ENCODE measurements around the gene PDE2A.

The PDE2A gene

GRCh38 chr11:72673943-72674828 lies at the start of gene PDE2A:
PDE2A (minus strand) TSS chr11:72674422; CDS start chr11:72674207, 215 bp downstream.
- no peak for DNase-seq (ENCODE audit: low read depth in 2 of 2)

DNA sequence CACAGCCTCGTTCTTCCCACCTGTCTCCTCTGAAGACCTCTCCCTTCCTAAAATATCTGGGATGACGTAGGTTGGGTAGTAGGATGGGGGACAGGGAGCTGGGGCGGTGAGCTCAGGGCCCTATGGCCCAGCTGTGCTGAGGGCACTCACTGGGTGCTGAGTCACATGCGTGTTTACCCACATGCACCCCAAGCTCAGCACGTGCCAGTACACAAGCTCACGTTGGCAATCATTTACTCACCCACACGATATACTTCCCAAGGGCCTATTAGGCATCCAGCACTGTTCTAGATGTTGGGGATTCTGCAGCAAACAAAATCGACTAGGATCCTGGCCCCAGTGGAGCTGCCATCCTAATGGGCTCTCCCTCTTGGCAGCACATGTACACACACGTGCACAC lies 49.3 kb upstream of the PDE2A start:
- DNase-seq (ENCODE audit: low read depth in 2 of 2): no peak

DNA sequence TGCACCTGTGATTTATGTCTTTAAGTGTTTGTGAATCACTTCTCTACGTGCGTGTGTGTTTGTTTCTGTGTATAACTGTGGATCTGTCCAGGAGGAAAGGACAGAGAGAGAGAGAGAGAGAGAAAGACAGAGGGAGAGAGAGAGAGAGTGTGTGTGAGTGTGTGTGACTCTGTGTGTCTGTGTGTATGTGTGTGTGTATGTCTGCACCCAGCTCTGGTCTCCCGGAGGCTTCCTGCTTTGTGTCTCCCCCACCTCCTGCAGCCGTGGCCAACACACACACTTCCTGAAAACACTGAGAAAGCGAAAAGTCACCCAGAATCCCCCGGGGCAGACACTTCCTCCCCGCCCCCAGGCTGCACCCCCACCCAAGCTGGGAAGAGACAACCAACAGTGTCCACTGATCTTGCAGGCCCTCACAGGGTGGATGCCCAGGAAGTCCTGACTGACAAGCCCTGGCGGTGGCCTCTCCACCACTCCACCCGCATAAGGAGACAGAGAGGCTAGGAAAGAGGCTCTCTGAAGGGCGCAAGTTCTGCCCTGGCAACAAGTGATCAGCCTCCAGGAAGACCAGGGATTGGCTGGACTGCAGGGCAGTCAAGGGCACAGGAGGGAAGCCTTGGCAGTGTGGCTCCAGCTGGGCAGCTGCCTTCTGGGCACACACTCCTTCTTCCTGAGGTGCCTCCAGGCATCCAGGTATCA lies 48.0 kb upstream of the PDE2A start:
- DNase-seq (ENCODE audit: low read depth in 2 of 2): peak; percentile 59 to 71

DNA sequence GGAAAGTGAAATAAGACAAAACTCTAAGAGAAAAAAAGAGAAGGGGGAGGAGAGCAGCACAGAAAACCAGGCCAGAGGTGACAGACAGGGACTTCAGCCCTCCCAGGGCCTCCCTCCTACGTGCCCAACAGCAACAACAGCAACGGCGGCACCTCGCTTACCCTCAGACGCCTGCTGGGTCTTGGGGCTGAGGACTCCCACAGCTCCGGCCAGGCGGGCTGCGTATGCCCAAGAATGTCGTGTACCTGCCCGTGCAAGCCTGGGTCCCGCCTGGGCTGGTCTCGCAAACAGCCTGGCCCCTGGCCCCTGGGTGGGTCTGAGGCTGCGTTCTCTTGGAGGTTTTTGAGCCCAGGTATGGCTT lies 47.4 kb upstream of the PDE2A start:
- DNase-seq (ENCODE audit: low read depth in 2 of 2): peak in 1 of 2 donors; percentile 21

- no peak for DNase-seq (ENCODE audit: low read depth in 2 of 2)
Measured at GRCh38 chr11:72721276-72721675, 47.1 kb upstream of the PDE2A start.

GRCh38 chr11:72720784-72721183 lies 46.6 kb upstream of the PDE2A start:
- DNase-seq (ENCODE audit: low read depth in 2 of 2): no peak

GRCh38 chr11:72720047-72720446 lies 45.8 kb upstream of the PDE2A start:
- DNase-seq (ENCODE audit: low read depth in 2 of 2): no peak

GRCh38 chr11:72719551-72719950 lies 45.3 kb upstream of the PDE2A start:
- no peak for DNase-seq (ENCODE audit: low read depth in 2 of 2)

GRCh38 chr11:72719144-72719543 lies 44.9 kb upstream of the PDE2A start:
- no peak for DNase-seq (ENCODE audit: low read depth in 2 of 2)

GRCh38 chr11:72718101-72718501 lies 43.9 kb upstream of the PDE2A start:
- no peak for DNase-seq (ENCODE audit: low read depth in 2 of 2)

DNA sequence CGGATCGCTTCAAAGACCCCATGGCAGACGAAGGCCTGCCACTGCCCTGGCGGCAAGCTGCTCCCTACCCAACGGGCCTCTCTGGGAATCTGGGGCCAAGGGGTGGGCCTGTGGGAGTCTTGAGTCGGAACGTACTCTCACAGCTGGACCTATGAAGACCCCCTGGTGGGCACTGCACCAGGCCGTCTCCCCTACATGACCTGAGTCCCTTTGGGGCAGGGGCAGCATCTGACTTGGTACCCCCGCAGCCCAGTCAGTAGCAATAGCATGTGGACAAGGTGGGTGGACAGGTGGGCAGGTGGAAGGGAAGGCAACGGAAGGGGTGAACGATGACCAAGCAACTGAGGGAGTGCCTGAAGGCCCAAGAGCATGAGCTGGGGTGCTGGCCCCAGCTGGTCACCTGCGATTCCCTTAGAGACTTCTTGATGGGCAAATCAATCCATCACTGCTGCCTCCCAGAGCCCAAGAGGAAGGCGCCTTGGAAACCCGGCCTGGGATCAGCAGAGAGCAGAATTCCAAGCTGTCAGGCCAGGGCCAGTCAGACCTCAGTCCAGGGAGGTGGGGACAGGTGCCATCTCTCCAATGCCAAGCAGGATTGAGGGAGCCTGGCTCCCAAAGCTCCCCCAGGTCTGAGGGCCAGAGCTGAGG lies 42.7 kb upstream of the PDE2A start:
- DNase-seq (ENCODE audit: low read depth in 2 of 2): no peak

DNA sequence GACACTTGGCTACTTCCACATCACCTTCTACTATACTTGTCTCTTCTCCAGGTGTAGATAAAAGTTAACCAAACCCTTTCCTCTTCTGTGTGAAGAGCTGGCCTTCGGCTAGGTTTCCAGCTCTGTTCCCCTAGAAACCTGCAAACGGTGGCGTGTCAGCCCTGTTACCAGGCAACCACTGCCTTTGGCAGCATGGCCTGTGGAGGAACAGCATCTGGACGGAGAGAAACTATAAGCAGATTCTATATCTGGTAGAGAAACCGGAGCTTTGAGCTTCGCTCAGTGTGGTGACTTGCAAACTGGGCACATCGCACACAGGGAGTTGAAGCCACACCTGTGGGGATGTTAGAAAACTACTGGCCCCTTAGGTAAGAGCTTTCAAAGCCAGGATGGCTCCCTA lies 42.1 kb upstream of the PDE2A start:
- no peak for DNase-seq (ENCODE audit: low read depth in 2 of 2)

GRCh38 chr11:72712841-72713240 lies 38.6 kb upstream of the PDE2A start:
- no peak for DNase-seq (ENCODE audit: low read depth in 2 of 2)

DNA sequence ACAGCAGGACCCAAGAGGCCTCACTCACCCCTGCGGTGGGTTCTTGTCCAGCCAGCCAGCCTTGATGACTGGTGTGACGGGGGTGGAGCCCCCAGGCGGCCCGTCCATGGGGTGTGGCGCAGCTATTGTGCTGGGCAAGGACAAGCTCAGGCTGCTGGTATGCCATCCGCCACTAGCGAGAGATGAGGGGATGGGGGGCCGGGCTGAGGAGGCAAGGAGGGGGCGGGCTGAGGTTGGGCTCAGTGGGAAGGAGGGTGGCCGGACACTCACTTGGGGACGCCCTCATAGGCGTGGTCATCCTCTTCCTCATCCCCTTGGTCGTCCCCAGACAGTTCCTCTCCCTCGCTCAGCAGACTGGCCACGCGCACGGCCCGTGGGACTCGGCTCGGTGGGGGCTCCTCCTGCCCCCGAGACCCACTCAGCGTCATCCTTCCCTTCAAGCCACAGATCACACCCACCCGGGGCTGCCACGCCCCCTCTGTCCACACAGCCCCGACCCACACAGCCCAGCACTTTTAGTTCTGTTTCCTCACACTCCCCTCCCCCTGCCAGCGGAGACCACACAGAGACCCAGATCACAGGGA lies 38.0 kb upstream of the PDE2A start:
- DNase-seq (ENCODE audit: low read depth in 2 of 2): no peak

DNA sequence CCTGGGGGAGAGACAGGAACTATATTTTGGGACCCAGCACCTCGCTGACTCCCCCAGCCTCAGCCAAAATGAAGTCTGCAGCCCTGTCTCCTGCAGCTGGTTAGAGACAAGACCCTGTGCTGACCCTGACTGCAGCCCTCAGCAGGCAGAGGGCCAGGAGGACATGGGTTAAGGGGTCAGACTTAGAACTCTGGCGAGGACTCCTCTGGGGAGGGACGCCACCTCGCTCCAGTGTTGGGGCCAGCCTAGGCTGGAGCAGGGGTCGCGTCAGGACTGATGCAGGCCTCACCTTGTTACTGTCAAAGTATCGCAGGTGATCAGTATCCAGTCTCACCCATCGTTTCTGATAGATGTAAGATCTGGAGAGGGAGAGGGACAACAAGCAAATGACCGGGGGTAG lies 36.9 kb upstream of the PDE2A start:
- DNase-seq (ENCODE audit: low read depth in 2 of 2): no peak

DNA sequence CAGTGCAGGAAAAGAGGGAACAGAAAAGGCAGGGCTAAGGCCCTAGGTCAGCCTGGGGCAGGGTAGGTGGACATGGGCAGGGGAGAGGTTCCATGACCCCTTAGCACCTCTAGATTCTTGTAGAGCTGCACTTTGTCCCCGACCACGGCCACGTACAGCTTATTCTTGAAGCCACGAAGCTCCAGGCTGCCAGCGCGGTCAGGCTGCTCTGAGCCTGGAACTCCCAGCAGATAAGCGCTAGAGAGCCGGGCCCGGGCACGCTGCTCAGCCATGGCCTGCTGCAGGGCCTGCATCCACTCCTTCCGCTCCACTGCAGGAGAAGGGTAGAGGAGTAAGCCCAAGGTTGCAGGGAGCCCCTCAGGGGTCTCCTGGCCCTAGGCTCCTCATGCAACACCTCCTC lies 36.1 kb upstream of the PDE2A start:
- no peak for DNase-seq (ENCODE audit: low read depth in 2 of 2)

DNA sequence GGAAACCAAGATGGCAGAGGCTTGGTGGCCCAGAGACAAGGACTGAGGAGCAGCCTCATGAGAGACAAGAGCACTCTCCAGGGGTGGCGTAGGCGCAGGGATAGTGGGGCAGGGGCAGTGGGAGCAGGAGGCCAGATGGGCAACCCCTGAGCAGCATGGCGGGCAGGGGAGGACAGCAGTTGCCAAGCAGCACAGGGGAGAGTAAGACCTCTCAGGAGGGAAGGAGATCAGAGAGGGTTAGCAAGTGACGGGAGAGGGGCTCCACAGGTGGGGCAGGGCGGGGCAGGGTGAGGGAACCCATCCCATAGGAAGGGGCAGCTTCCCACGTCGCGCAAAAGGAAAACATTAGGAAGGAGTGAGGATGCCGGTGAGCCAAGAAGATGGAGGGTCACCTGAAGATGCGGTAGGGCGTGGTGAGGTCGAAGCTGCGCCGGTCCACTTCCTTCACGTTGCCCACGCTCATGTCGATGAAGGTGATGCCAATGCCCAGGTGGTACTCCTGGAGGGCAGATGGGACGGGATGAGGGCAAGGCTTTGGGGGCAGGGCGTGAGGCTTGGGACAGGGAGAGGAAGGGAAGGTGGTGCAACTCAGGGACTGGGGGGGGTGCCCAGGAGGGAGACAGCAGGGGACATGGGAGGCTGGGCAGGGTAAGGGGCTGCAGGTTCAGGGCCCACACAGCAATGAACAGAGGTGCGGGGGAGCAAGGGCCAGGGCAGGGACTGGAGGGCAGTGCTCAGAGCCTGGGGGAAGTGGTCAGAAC lies 35.4 kb upstream of the PDE2A start:
- no peak for DNase-seq (ENCODE audit: low read depth in 2 of 2)

DNA sequence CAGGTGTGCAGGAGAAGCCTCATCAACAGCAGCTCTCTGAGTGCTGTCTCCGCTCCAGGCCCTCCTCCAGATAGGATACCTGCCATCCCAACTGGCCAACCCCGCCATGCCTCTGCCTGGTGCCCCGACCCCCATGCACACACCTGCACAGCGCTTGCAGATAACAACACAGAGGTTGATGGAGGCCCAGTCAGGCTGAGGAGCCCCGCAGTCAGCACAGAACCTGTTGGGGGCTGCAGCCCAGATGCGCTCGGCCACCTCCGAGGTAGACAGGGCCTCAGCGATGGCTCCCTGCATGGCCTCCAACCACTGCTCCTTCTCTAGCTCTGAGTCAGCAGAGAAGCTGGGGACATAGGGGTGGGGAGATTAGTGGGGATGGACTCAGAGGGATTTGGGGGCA lies 32.8 kb upstream of the PDE2A start:
- DNase-seq (ENCODE audit: low read depth in 2 of 2): no peak

DNA sequence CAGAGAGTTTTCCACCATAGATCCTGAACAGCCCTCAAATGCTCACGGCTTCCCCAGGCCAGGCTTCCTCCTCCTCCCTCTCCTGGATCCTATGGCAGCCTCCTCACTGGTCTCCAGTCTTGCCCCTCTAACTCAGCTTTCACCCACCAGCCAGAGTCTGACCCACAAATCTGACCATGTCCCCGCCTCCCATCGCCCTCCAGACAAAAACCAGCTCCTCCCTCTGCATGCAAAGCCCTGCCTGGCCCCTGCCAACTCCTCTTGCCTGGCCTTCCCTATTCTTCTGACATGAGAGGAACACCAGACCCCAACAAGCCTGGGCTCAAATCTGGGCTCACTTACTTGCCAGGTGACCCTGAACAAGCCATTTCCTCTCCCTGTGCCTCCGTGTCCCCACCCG lies 32.4 kb upstream of the PDE2A start:
- no peak for DNase-seq (ENCODE audit: low read depth in 2 of 2)

GRCh38 chr11:72705442-72706365 lies 31.5 kb upstream of the PDE2A start:
- no peak for DNase-seq (ENCODE audit: low read depth in 2 of 2)

Measured in stimulated activated CD8-positive, alpha-beta memory T cell treated with anti-CD3 and anti-CD28 coated beads, Interleukin-2, amount 100 ng/mL, for 48 hours (primary cell).